Esophagus mucosa (tissue), 1 donor: Measurements from ENCODE around the gene STIM2. TPM values are rescaled to one million over a fixed set of nuclear protein-coding genes. Genes with fewer than 3 reads are reported as not detected.
A peak's percentile ranks its signal among the peaks of the same experiment; 100 is the strongest.
"Not testable (repeated sequence)": the region's sequence is repeated elsewhere in the genome, so short reads cannot be mapped to it uniquely, and the experiment has no call there.

ENCODE experiments used
- ATAC-seq: fragments of 200-7000 bp; cut with Tn5 transposase; one replicate; pipeline ENCODE4 v1.9.1; 2020
- total RNA-seq: library from RNA; stranded (reverse); gene quantifications from one replicate; pipeline ENCODE4 v1.2.4, GENCODE V29; 2023
- donor health status: DM: yes; HTN: yes; CAD: no.

STIM2 gene
- 7.1 TPM for total RNA-seq

DNA sequence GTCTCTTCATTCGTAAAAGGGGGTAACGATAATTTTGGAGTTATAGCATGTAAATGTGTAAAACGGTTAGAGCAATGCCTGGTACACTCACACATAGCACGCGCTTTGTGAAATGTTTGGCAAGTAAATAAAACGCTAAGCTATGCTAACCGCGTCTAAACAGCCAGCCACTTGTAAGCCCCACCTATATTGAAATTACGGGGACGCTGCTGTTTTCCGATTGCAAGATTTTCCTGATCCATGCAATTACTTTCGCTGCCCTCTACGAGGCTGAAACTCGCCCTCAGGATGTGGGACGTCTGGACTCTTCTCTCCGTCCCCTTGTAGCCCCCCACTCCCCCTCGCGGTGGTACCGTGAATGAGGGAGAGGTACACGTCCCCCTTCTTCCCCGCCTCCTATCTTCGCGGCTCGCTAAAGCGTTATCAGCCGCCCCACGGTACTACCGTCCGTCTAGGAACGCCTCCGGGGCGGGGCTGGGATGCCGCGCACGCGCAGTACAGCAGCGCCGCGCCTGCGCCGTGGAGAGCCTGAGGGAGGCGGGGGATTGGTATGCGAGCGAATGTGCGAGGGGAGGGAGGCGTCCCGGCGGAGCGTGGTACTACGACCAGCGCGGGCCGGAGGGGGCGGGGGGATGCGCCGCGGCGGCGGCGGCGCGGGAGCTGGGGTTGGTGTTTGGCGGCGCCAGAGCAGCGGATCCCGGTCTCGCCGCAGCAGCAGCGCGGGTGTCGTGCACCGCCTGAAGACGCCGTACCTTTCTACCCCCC lies at the start of gene STIM2:
Gene STIM2, plus strand, starts transcription at position 685 of the 765 bp plus-strand sequence.
- ATAC-seq: peak; percentile 90

DNA sequence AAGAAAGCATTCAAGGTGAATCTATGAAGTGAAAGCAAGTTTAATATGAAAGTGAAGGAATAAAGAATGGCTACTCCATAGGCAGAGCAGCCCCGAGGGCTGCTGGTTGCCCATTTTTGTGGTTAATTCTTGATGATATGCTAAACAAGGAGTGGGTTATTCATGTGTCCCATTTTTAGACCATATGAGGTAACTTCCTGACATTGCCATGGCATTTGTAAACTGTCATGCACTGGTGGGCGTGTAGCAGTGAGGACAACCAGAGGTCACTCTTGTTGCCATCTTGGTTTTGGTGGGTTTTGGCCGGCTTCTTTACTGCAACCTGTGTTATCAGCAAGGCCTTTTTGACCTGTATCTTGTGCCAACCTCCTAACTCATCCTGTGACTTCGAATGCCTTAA lies 49.1 kb upstream of the STIM2 start:
- not testable (repeated sequence) for ATAC-seq

DNA sequence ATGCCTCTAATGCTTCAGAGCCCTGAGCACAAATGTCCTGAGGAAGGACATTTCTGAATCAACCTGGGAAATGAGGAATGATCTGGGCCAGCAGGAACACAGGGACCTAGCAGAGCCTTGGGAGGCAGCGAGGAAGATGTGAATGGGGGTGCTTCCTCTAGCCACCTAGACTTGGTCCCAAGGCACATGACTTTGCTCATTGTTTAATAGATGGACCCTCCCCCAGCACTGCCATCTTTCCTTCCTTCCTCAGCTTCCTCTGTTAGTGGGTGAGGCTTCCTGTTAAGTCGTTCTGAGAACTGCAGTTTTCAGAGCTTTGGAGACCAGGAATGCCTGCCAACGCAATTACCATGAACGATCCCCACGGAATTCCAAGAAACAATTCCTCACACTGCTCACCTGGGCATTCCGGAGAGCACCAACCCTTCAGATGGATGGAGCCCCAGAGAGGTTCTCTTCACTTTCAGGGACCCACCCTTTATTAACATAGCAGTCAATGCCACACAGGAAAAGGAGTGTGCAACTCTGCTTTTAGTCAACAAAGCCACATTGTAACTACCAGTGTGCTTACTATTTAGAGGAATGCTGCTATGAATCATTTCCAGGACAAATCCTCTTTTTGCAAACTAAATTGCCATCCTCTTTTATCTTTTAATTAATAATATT lies 48.5 kb upstream of the STIM2 start:
- ATAC-seq: no peak

DNA sequence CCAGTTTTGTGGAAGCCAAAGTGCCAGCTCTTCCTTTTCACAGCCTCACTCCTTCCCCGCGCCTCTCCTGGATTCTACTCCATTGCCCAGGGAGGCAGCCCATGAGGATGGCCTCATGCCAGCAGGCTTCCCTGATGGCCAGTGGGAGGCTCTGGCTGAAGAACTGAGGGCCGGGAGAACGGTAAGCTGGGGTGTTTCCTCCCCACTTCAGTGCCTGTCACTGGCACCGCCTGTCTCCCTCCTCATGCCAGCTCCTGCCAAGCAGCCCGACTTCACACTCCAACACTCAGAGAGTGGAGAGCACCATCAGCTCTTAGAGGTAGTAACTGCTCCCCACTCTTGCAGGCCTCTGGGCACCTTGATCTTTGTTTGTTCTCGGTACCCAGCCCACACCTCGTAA lies 46.9 kb upstream of the STIM2 start:
- no peak for ATAC-seq

DNA sequence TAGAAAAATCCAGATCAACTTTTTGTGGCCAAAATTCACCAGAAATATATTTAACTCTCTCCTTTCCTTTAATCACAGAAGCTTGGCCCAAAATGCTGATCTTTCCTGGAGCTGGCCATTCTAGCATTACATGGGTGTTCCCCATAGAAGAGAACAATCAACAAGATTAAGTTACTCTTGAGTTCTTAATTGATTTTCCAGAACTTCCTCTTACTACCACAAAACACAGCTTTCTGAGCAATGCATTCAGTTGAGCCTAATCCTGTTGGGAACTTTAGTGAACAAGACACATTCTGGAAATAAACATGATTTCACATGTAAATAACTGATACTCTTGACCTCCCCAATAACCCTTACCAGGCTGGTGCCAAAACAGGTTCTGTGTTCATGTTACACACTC lies 45.4 kb upstream of the STIM2 start:
- peak; percentile 20 for ATAC-seq

DNA sequence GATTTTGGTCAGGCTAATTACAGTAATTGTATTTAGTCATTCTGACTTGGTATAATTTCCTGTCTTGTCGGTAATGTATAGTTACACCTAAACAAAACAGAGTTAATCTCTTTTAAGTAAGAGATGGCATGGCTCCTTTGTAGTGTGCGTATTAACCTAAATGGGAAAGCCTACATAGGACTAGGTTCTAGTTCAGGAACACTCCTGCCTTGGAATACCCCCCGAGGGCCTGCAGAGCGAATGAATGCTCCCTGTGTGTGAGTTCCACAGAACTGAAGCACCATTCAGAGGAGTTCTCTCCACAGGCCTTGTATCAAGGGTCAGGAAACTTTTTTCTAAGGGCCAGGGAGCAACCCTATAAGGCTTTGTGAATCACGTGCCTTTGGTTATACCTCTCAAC lies 44.9 kb upstream of the STIM2 start:
- ATAC-seq: peak; percentile 70

DNA sequence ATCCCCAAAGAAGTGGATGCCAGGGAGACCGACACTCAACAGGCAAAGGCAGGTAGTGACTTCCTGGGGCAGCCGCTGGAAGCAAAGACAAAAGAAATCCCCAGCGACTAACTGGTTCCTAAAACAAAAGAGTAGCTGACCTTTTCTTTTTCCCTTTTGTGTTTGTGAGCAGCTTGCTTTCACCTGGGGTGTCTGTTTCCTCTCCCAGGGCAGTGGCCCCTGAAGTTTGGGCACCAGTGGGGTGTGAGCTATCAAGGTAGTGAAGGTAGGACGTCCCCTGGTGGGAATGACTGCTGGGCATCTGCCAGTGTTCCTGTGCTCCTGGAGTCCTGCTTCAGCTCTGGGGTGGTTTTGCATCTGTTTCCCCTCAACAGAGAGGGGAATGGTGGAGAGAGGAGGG lies 41.6 kb upstream of the STIM2 start:
- no peak for ATAC-seq

DNA sequence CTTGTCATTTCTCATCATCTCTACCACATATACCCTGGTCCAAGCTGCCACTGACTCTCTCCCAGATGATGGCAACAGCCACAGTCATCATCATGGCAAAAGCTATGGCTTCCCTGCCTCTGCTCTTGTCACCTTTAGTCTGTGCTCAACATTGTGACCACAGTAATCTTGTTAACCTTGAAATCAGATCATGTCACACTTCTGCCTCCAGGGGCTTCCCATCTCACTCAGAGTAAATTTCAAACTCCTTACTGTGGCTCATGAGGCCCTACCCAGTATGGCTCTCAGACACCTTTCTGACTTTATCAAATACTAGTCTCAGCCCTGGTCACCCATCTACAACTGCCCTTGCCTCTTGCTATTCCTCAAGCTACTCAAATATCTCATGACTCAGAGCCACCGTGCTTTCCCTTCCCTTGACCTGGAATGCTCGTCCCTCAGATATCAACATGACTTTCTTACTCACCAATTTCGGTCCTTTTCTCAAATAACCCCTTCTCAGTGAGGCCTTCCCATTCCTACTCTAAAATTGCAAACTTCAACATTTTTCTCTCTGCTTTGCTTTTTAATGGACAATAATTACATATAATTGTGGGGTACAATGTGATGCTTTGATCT lies 41.1 kb upstream of the STIM2 start:
- no peak for ATAC-seq

DNA sequence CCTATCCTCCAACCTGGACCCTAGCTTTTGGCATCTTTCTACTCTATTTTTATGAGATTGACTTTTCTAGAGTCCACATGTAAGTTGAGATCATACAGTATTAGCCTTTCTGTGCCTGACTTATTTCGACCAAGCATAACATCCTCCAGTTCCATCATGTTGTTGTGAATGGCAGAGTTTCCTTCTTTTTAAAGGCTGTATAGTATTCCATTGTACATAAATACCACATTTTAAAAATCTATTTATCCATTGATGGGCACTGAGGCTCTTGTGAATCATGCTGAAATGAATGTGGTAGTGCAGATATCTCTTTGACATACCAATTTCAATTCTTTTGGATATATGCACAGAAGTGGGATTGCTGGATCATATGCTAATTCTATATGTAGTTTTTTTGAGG lies 40.3 kb upstream of the STIM2 start:
- ATAC-seq: no peak

DNA sequence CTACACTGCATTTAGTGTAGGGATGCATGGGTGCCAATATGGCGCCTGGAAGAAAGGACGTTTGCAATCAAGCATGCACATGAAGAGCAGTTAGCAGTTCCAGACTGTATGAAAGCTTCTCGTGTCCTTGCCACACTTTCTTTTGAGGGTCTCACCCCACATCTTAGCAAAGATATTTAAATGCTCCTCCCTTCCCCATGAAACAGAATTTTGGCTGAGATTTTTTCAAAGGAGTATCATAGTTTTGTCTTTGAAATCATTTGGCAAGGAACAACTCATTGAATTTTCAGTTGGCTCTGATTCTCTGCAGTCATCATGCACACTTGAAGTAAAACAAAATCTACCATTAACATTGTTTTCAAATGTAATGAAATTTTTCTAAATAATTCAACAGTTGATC lies 39.6 kb upstream of the STIM2 start:
- no peak for ATAC-seq

DNA sequence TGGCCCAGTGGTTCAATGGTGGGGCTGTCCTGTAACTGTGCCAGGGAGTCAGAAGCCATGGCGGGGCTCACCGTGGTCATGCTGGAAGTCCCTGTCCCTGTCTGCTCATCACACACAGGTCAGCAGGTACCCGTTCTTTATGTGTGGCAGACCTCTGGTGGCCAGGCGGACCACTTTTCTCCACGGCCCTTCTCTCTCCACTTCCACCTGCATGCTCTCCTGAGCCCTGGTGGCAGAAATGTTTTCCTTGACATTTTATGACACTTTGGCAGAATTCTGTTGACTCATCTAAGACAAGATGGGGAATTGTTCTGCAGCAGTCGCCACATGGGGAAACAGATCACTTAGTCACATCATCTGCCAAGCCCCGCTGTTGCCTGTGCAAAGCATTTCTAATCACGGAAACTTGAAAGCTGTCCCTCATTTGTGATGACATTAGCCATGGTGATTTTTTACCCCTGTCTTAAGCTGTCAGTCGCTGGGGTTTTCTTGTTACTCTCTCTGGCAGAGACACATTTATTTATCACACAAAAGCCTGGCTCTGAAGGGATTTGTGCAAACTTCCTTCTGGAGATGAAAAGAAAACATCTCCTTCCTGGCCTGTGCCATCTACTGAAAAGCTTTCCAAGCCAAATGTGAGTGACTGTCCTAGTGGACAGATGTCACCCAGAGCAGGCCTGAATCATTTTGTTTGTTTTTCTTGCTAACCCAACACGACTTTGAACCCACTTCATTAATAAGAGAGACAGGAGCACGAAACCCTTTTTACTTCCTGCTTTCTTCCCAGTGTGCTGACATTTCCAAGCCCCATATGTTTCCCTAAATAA lies 38.8 kb upstream of the STIM2 start:
- no peak for ATAC-seq

DNA sequence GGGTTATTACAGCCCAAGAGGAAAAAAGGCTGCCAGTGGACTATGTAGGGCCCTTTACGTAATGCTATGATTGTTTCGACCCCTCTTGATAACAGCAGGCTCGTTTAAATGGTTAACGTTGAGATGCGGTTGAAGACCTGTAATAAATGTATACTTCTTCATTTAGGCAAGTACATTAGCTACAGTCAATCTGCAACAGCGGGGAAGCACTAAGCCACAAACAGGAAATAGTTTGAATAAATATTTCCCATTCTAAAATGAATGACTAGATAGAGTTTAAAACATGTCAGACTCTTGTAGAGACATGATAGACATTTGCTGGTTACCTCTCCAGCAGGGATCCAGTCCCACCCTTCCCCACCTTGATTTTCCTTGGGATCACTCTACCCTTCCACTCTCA lies 38.1 kb upstream of the STIM2 start:
- ATAC-seq: no peak

DNA sequence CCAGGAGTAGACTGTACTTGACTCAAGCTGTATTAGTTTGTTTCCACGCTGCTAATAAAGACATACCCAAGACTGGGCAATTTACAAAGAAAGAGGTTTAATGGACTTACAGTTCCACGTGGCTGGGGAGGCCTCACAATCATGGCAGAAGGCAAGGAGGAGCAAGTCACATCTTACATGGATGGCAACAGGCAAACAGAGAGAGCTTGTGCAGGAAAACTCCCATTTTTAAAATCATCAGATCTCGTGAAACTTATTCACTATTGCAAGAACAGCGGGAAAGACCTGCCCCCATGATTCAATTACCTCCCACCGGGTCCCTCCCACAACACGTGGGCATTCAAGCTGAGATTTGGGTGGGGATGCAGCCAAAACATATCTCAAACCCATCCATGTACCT lies 37.7 kb upstream of the STIM2 start:
- ATAC-seq: not testable (repeated sequence)

DNA sequence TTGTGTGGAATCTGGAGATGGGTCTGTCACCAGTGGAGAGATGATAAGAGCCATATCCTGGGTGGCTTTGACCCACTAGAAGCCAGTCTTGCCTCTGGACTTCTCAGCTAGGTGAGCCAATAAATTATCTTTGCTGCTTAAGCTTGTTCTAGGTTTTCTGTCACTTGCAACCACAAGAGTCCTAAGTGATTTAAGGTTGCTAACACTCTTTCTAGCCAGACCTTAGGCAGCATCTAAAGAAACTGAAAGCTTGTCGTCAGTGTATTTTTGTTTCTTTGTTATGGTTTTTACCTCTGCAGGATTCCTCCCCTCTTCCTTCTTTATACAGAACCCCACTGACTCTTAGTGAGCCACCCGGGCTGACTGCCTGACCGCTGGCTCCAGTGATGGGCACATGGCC lies 37.1 kb upstream of the STIM2 start:
- no peak for ATAC-seq

DNA sequence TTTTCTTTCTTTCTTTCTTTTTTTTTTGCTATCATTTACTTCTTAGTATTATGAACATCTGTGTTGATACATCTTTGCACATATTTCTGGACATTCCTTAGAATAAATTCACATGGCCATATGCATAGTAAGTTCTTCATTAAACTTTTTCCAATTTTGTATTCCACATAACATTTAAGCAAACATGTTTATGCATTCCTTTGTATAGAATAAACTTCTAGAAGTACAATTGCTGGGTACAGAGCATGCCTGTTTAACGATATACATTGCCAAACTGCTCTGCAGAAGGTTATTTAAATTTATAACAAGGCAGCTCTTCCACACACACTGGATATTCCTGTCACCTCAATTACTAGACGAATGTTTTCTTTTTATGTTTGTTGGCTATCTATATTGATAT lies 36.0 kb upstream of the STIM2 start:
- ATAC-seq: no peak

DNA sequence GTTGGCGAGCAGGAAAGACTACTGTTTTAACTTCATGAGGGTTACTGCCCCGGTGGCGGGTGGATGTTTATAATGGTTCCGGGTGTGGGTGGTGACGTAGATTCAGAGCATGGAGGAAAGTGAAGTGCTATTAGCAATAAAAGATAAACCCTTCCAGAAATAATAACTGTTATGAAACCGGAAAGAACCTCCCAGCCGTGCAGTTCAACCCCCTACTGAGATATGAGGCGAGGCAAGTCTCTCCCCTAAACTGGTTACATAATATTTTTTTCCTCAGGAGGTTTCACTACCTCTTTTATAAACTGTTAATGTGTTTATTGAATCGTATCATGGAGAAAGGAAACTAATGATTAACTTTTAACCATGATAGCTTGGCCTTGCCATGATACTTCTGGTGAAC lies 33.9 kb upstream of the STIM2 start:
- peak; percentile 44 for ATAC-seq

DNA sequence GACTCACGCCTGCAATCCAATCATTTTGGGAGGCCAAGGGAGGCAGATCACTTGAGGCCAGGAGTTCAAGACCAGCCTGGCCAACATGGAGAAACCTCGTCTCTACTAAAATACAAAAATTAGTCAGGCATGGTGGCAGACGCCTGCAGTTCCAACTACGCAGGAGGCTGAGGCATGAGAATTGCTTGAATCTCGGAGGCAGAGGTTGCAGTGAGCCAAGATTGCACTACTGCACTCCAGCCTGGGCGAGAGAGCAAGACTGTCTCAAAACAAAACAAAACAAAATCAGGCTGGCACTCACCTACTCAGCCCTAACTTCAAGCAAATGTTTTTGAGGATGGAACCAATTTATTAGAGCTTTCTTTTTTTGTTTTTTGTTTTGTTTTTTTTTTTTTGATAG lies 33.3 kb upstream of the STIM2 start:
- ATAC-seq: not testable (repeated sequence)

DNA sequence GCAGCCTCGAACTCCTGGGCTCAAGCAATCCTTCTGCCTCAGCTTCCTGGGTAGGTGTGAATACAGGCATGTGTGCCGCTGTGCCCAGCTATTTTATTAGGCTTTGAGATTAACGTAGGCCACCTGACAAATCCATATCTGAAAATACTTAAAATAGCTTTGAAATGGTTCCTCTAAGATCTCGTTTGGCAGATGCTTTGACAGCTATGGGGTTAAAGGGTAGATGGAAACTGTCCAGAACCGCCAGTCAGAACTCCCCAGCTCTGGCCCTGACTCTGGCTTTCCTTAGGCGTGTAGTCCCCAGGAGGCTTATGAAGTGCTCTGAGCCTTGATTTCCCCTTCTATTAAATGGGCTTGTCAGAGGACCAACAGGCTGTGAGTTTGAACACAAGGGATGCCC lies 32.8 kb upstream of the STIM2 start:
- no peak for ATAC-seq

DNA sequence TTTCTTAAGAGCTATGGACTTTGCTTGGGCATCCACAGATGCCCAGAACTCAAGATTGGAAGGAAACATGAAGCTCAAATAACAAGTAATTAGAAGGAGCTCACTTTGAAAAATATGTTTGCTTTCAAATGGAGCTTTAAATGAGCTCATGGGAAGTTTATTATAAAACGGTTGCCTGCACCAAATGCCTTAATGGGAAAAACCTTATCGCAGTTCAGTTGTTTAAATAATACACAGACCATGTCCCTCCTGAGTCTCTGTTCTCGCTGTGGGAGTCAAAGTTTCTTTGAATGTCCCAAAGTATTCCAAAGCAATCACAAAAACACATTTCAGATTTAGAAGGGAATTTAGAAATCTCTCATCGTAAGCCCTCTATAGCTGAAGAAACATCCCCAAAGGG lies 31.6 kb upstream of the STIM2 start:
- ATAC-seq: no peak

DNA sequence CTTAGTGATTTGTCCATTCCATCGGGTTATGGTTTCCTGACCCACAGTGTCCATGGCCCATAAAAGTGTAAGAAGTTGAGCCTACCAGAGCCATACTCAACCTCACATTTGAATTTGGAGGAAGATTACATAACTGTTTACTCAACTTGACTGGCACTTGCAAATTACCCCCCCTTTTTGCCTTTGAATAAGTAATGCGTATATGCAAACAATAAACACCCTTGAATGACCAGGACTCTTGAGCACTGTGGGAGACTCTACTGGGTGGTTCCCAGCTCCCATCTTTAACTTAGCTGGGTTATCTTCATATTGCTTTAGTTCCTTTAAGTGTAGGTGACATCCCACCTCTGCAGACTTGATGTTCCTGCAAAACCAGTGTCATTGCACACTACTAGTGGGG lies 30.6 kb upstream of the STIM2 start:
- ATAC-seq: no peak

DNA sequence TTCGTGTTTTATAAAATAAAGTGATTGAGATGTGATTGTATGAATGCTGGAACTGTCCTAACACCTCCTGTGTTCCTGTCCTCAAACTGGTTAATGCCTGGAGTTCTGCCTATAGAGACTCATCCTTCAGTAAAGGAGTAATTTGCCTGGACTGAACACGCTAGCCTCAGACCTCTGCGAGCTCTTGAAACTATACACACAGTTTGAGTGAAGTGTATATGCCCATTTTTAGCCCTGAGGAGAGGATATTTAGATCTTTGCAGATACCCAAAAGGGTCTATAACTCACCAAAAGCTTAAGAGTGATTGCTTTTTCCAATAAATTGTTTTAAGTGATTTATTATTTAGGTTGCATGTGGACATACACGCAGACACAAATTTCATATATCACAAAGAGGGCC lies 29.9 kb upstream of the STIM2 start:
- no peak for ATAC-seq

DNA sequence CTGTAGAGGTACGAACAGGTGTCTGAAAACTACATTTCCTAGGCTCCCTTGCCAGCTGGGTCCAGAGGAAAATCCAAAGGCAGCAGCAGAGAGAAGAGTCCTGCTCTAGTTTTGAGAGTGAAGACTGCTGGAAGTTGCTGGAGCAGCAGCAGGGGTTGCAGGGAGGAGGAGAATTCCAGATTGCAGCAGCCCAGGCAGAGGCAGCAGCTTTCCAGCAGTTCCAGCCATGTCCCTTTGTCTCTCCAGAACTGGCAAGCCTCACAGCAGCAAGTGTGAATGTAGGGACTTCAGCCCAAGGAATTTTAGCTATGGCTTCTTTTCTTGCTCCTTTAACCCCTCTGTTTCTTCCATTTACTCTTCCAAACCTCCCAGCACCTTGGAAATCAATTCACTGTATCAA lies 24.1 kb upstream of the STIM2 start:
- no peak for ATAC-seq
